Measurements from ENCODE around the gene TEKTIP1.
A peak's percentile ranks its signal among the peaks of the same experiment; 100 is the strongest.

TEKTIP1 gene

GRCh38 chr19:3508771-3509535, 30.0 kb upstream of the TEKTIP1 start:
- no peak for DNase-seq (ENCODE audit: low read depth)
- no peak for TF ChIP-seq CTCF (IDR thresholded peaks at IDR 0.05; ENCODE audit: low read length, missing control alignments)
- no peak overlapping the region for H3K4me3 ChIP-seq (replicated peaks; ENCODE audit: low read depth, low read length)

GRCh38 chr19:3509566-3509989, 29.4 kb upstream of the TEKTIP1 start:
- no peak overlapping the region for H3K4me3 ChIP-seq (replicated peaks; ENCODE audit: low read depth, low read length)
- peak; percentile 45 for DNase-seq (ENCODE audit: low read depth)
- no peak for TF ChIP-seq CTCF (IDR thresholded peaks at IDR 0.05; ENCODE audit: low read length, missing control alignments)

- TF ChIP-seq CTCF (IDR thresholded peaks at IDR 0.05; ENCODE audit: low read length, missing control alignments): no peak
- no peak for DNase-seq (ENCODE audit: low read depth)
- no peak overlapping the region for H3K4me3 ChIP-seq (replicated peaks; ENCODE audit: low read depth, low read length)
These were observed 28.2 kb upstream of the TEKTIP1 start for GRCh38 chr19:3510727-3511126.

- no peak for DNase-seq (ENCODE audit: low read depth)
- no peak for TF ChIP-seq CTCF (IDR thresholded peaks at IDR 0.05; ENCODE audit: low read length, missing control alignments)
- H3K4me3 ChIP-seq (replicated peaks; ENCODE audit: low read depth, low read length): no peak overlapping the region
These were observed 27.3 kb upstream of the TEKTIP1 start for GRCh38 chr19:3511506-3512251.

- H3K4me3 ChIP-seq (replicated peaks; ENCODE audit: low read depth, low read length): no peak overlapping the region
- TF ChIP-seq CTCF (IDR thresholded peaks at IDR 0.05; ENCODE audit: low read length, missing control alignments): no peak
- DNase-seq (ENCODE audit: low read depth): no peak
These were observed 26.3 kb upstream of the TEKTIP1 start for GRCh38 chr19:3512562-3513228.

- no peak for DNase-seq (ENCODE audit: low read depth)
- no peak for TF ChIP-seq CTCF (IDR thresholded peaks at IDR 0.05; ENCODE audit: low read length, missing control alignments)
- no peak overlapping the region for H3K4me3 ChIP-seq (replicated peaks; ENCODE audit: low read depth, low read length)
These were observed 25.5 kb upstream of the TEKTIP1 start for GRCh38 chr19:3513229-3514140.
